Stimulated activated naive CD8-positive, alpha-beta T cell treated with anti-CD3 and anti-CD28 coated beads, Interleukin-15, Interleukin-2, amounts not matched to agents 100 U/mL and 50 U/mL, for 24 hours (primary cell): ENCODE measurements around the gene DNAH8.
"Not testable (repeated sequence)": the region's sequence is repeated elsewhere in the genome, so short reads cannot be mapped to it uniquely, and the experiment has no call there.

Experiments
- ATAC-seq: fragments of 150-1000 bp; cut with Tn5 transposase; one replicate; pipeline ENCODE4 v1.10.0; 2021
- DNase-seq: peaks from one replicate; pipeline ENCODE4 v3.0.0; 2021

The DNAH8 gene

GRCh38 chr6:38845931-38846330 lies 130.8 kb downstream of the DNAH8 start:
- no peak for DNase-seq
- ATAC-seq, result no peak

- DNase-seq, result no peak
- ATAC-seq, result no peak
These were observed 131.2 kb downstream of the DNAH8 start for GRCh38 chr6:38846361-38846760.

- ATAC-seq (no peak), DNase-seq (no peak)
These were observed 131.7 kb downstream of the DNAH8 start for GRCh38 chr6:38846844-38847243.

GRCh38 chr6:38847497-38847896 lies 132.4 kb downstream of the DNAH8 start:
- DNase-seq (peak; percentile 6), ATAC-seq (peak; percentile 95)

- ATAC-seq (no peak), DNase-seq (no peak)
These were observed 133.6 kb downstream of the DNAH8 start for GRCh38 chr6:38848760-38849159.

- no peak for ATAC-seq
- DNase-seq, result no peak
These were observed 137.1 kb downstream of the DNAH8 start for GRCh38 chr6:38852215-38852614.

- DNase-seq (no peak), ATAC-seq (no peak)
These were observed 138.1 kb downstream of the DNAH8 start for GRCh38 chr6:38853236-38853635.

GRCh38 chr6:38856492-38856891 lies 141.4 kb downstream of the DNAH8 start:
- DNase-seq (no peak), ATAC-seq (no peak)

- ATAC-seq, result no peak
- no peak for DNase-seq
These were observed 142.7 kb downstream of the DNAH8 start for GRCh38 chr6:38857815-38858214.

GRCh38 chr6:38860041-38860440 lies 144.9 kb downstream of the DNAH8 start:
- DNase-seq (no peak), ATAC-seq (no peak)

GRCh38 chr6:38861926-38862401 lies 146.9 kb downstream of the DNAH8 start:
- DNase-seq (no peak), ATAC-seq (no peak)

- ATAC-seq, result no peak
These were observed 150.5 kb downstream of the DNAH8 start for GRCh38 chr6:38865521-38866174.

GRCh38 chr6:38867726-38868125 lies 152.6 kb downstream of the DNAH8 start:
- DNase-seq, result no peak
- no peak for ATAC-seq

More at GRCh38 chr6:38865521-38866174, 150.5 kb downstream of the DNAH8 start:
- no peak for DNase-seq

GRCh38 chr6:38871741-38872568 lies 156.8 kb downstream of the DNAH8 start:
- DNase-seq (peak; percentile 73), ATAC-seq (peak; percentile 55)

GRCh38 chr6:38873001-38873400 lies 157.9 kb downstream of the DNAH8 start:
- no peak for DNase-seq
- ATAC-seq, result no peak

- DNase-seq, ATAC-seq: not testable (repeated sequence)
These were observed 158.7 kb downstream of the DNAH8 start for GRCh38 chr6:38873816-38874215.

GRCh38 chr6:38876475-38876874 lies 161.4 kb downstream of the DNAH8 start:
- DNase-seq, result peak; percentile 56
- ATAC-seq, result peak; percentile 91

- no peak for DNase-seq
- ATAC-seq, result no peak
These were observed 162.6 kb downstream of the DNAH8 start for GRCh38 chr6:38877721-38878120.

GRCh38 chr6:38882157-38882556 lies 167.0 kb downstream of the DNAH8 start:
- DNase-seq (no peak), ATAC-seq (no peak)

- ATAC-seq, result no peak
These were observed 182.4 kb downstream of the DNAH8 start for GRCh38 chr6:38897507-38897906.

GRCh38 chr6:38901802-38902522 lies 186.9 kb downstream of the DNAH8 start:
- DNase-seq (no peak), ATAC-seq (no peak)

More at GRCh38 chr6:38897507-38897906, 182.4 kb downstream of the DNAH8 start:
- no peak for DNase-seq

- DNase-seq, result no peak
- no peak for ATAC-seq
These were observed 191.5 kb downstream of the DNAH8 start for GRCh38 chr6:38906582-38906981.

- no peak for DNase-seq
- ATAC-seq, result no peak
These were observed 192.2 kb downstream of the DNAH8 start for GRCh38 chr6:38907264-38907663.
